ENCODE results near the gene ASMT. TPM values are rescaled to one million over a fixed set of nuclear protein-coding genes. Genes with fewer than 3 reads are reported as not detected.
"Not testable (repeated sequence)": the region's sequence is repeated elsewhere in the genome, so short reads cannot be mapped to it uniquely, and the experiment has no call there.

Gene ASMT, protein sequence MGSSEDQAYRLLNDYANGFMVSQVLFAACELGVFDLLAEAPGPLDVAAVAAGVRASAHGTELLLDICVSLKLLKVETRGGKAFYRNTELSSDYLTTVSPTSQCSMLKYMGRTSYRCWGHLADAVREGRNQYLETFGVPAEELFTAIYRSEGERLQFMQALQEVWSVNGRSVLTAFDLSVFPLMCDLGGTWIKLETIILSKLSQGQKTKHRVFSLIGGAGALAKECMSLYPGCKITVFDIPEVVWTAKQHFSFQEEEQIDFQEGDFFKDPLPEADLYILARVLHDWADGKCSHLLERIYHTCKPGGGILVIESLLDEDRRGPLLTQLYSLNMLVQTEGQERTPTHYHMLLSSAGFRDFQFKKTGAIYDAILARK
- total RNA-seq (under 1 TPM; 0.37 to 0.55 TPM), polyA plus RNA-seq (ENCODE audit: insufficient read depth, low read depth, low replicate concordance) (not detected)
- long read RNA-seq, donor 1, result 0 reads
- long read RNA-seq, donor 2, result 0 reads

GRCh38 chrX:1614927-1615326 is at the start of gene ASMT:
Gene ASMT (plus strand): TSS chrX:1615059. CDS start chrX:1615200, 141 bp downstream.
- DNase-seq, result no peak
- WGBS, 2 donors, result 83% methylated on average over 17 of the region's 17 CpGs
- TF ChIP-seq, protein P1, sequence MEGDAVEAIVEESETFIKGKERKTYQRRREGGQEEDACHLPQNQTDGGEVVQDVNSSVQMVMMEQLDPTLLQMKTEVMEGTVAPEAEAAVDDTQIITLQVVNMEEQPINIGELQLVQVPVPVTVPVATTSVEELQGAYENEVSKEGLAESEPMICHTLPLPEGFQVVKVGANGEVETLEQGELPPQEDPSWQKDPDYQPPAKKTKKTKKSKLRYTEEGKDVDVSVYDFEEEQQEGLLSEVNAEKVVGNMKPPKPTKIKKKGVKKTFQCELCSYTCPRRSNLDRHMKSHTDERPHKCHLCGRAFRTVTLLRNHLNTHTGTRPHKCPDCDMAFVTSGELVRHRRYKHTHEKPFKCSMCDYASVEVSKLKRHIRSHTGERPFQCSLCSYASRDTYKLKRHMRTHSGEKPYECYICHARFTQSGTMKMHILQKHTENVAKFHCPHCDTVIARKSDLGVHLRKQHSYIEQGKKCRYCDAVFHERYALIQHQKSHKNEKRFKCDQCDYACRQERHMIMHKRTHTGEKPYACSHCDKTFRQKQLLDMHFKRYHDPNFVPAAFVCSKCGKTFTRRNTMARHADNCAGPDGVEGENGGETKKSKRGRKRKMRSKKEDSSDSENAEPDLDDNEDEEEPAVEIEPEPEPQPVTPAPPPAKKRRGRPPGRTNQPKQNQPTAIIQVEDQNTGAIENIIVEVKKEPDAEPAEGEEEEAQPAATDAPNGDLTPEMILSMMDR (IDR thresholded peaks at IDR 0.05), result no peak
- TF ChIP-seq POLR2A (IDR thresholded peaks at IDR 0.05), result no peak
- H3K36me3 ChIP-seq (ENCODE audit: low read depth, missing control alignments), result no peaks in the 10 kb centered on the region
- no peak within 1 kb of the TSS for H3K4me3 ChIP-seq
- no peak within 1 kb of the TSS for H3K27ac ChIP-seq
- intact Hi-C loops (cut with DNase I; ENCODE audit: low total_unique reads), result no loop called here
- H3K9me3 ChIP-seq, result no peaks in the 10 kb centered on the region
- no peaks in the 10 kb centered on the region for H3K27me3 ChIP-seq
- no peaks in the 10 kb centered on the region for H3K4me1 ChIP-seq

GRCh38 chrX:1574181-1574580 is 40.7 kb upstream of the ASMT start:
- 87 to 89% methylated on average over 19 of the region's 19 CpGs for WGBS, 2 donors
- H3K27me3 ChIP-seq; H3K9me3 ChIP-seq; H3K4me3 ChIP-seq; DNase-seq; H3K36me3 ChIP-seq (ENCODE audit: low read depth, missing control alignments); H3K4me1 ChIP-seq; intact Hi-C loops (cut with DNase I; ENCODE audit: low total_unique reads); H3K27ac ChIP-seq: not testable (repeated sequence)

- WGBS, 2 donors, result 68 to 72% methylated on average over 6 of the region's 6 CpGs
- no peak for DNase-seq
- Histone ChIP-seq H3K27me3 (no peaks in the 10 kb centered on the region), H3K36me3 (ENCODE audit: low read depth, missing control alignments) (no peaks in the 10 kb centered on the region), H3K9me3 (no peaks in the 10 kb centered on the region), H3K4me1 (no peaks in the 10 kb centered on the region), H3K4me3 (no peak overlapping the region), H3K27ac (no peak overlapping the region)
- intact Hi-C loops (cut with DNase I; ENCODE audit: low total_unique reads), result no loop called here
- TF ChIP-seq, protein P1 (IDR thresholded peaks at IDR 0.05), result no peak
- no peak for TF ChIP-seq POLR2A (IDR thresholded peaks at IDR 0.05)
Measured at GRCh38 chrX:1576201-1576992, 38.5 kb upstream of the ASMT start.

DNA sequence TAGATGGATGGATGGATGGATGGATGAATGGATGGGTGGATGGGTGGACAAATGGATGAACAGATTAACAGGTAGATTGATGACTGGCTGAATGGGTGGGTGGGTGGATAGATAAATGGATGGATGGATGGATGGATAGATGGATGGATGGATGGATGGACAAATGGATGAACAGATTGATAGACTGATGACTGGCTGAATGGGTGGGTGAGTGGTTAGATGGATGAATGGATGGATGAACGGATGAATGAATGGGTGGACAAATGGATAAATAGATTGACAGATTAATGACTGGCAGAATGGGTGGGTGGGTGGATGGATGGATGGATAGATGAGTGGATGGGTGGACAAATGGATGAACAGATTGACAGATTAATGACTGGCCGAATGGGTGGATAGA is 37.0 kb upstream of the ASMT start:
- Histone ChIP-seq H3K4me3 (no peak overlapping the region), H3K27me3 (no peaks in the 10 kb centered on the region), H3K9me3 (no peaks in the 10 kb centered on the region), H3K36me3 (ENCODE audit: low read depth, missing control alignments) (no peaks in the 10 kb centered on the region), H3K27ac (no peak overlapping the region), H3K4me1 (no peaks in the 10 kb centered on the region)
- TF ChIP-seq POLR2A (IDR thresholded peaks at IDR 0.05), result no peak
- TF ChIP-seq, protein P1 (IDR thresholded peaks at IDR 0.05), result no peak
- WGBS, 2 donors, result 56 to 73% methylated on average over 2 of the region's 2 CpGs
- intact Hi-C loops (cut with DNase I; ENCODE audit: low total_unique reads), result no loop called here
- no peak for DNase-seq

DNA sequence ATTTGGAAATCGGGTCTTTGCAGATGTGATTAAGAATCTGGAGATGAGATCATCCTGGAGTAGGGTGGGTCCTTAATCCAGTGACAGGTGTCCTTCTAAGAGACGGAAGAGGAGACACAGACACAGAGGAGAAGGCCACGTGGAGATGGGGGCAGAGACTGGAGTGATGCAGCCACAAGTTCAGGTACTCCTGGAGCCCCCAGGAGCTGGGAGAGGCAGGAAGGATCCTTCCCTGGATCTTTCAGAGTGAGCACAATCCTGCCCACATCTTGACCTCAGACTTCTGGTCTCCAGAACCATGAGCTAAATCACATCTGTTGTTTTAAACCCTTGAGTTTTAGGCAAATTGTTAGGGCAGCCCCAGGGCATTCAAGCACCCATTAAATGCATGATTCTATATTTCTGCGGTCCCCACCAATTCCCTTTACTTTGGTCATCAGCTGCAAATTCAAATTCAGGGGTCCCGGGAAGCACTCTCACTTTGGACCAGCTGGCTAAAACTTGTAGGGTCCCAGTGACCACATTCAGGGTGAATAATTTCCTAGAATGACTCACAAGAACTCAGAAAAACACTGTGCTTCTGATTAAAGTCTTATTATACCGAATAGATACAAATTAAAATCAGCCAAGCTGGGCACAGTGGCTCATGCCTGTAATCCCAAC is 36.2 kb upstream of the ASMT start:
- TF ChIP-seq, protein P1 (IDR thresholded peaks at IDR 0.05), result no peak
- no peak for TF ChIP-seq POLR2A (IDR thresholded peaks at IDR 0.05)
- no peaks in the 10 kb centered on the region for H3K9me3 ChIP-seq
- no peak overlapping the region for H3K27ac ChIP-seq
- no peak overlapping the region for H3K4me3 ChIP-seq
- H3K4me1 ChIP-seq, result no peaks in the 10 kb centered on the region
- DNase-seq, result no peak
- intact Hi-C loops (cut with DNase I; ENCODE audit: low total_unique reads), result no loop called here
- H3K27me3 ChIP-seq, result no peaks in the 10 kb centered on the region
- WGBS, 2 donors, result 68 to 73% methylated on average over 6 of the region's 6 CpGs
- no peaks in the 10 kb centered on the region for H3K36me3 ChIP-seq (ENCODE audit: low read depth, missing control alignments)

All from testis (tissue), 5 donors.